ENCODE measurements around the gene NXPH4. TPM values are rescaled to one million over a fixed set of nuclear protein-coding genes. Genes with fewer than 3 reads are reported as not detected.
A peak's percentile ranks its signal among the peaks of the same experiment; 100 is the strongest.

Gene NXPH4
- total RNA-seq, 2 experiments from 2014 or later: 5.3 to 10.5 TPM

- peaks cover 17% of the 10 kb centered on the region for H3K4me1 ChIP-seq (ENCODE audit: insufficient read depth, low read length, poor library complexity, severe bottlenecking)
- POLR2A ChIA-PET: interaction anchor here (0.5 kb wide), 1 partner anchor 20 kb away, joined by 4 read pairs; no protein-coding TSS in a partner anchor
- H2AFZ ChIP-seq (ENCODE audit: low read length): no peak overlapping the region
- no peaks in the 10 kb centered on the region for H3K79me2 ChIP-seq (ENCODE audit: insufficient read depth, low read depth, low read length)
- H3K4me3 ChIP-seq (ENCODE audit: low read depth, low read length, poor library complexity, severe bottlenecking): no peak overlapping the region
- no peak for DNase-seq (ENCODE audit: low spot score)
- H3K27ac ChIP-seq (ENCODE audit: low read depth, low read length, poor library complexity, severe bottlenecking): no peak overlapping the region
- H3K4me2 ChIP-seq (ENCODE audit: low read length): no peak overlapping the region
- no TSS peak for BruUV-seq (replicated peaks)
- CTCF ChIA-PET (ENCODE audit: unreplicated experiment): no interaction called here
- no peaks in the 10 kb centered on the region for H3K36me3 ChIP-seq (ENCODE audit: insufficient read depth, low read length)
- TF ChIP-seq CTCF (conservative IDR thresholded peaks at IDR 0.05; ENCODE audit: low read length) (0 out of 2 replicates have a peak, but pooled peaks have one; percentile 13), EZH2phosphoT487 (IDR thresholded peaks at IDR 0.05; ENCODE audit: borderline replicate concordance, low read depth, low read length) (no peak)
- intact Hi-C loops (cut with micrococcal nuclease; ENCODE audit: unreplicated experiment): no loop called here
- no peaks in the 10 kb centered on the region for H3K9me3 ChIP-seq (ENCODE audit: low read length)
- H4K20me1 ChIP-seq (ENCODE audit: insufficient read depth, low read length): no peaks in the 10 kb centered on the region
- no peaks in the 10 kb centered on the region for H3K9me2 ChIP-seq (ENCODE audit: insufficient read depth, low read length)
These were observed 48.5 kb upstream of the NXPH4 start for GRCh38 chr12:57168058-57168457.

- POLR2A ChIA-PET: no interaction called here
- BruUV-seq (replicated peaks): no TSS peak
- intact Hi-C loops (cut with micrococcal nuclease; ENCODE audit: unreplicated experiment): no loop called here
These were observed 47.4 kb upstream of the NXPH4 start for GRCh38 chr12:57169046-57169795.

More at GRCh38 chr12:57169046-57169795, 47.4 kb upstream of the NXPH4 start:
- no peak overlapping the region for H3K27ac ChIP-seq (ENCODE audit: low read depth, low read length, poor library complexity, severe bottlenecking)
- no peaks in the 10 kb centered on the region for H3K9me3 ChIP-seq (ENCODE audit: low read length)
- TF ChIP-seq CTCF (conservative IDR thresholded peaks at IDR 0.05; ENCODE audit: low read length) (no peak), EZH2phosphoT487 (IDR thresholded peaks at IDR 0.05; ENCODE audit: borderline replicate concordance, low read depth, low read length) (no peak)
- no peaks in the 10 kb centered on the region for H3K36me3 ChIP-seq (ENCODE audit: insufficient read depth, low read length)
- no peaks in the 10 kb centered on the region for H4K20me1 ChIP-seq (ENCODE audit: insufficient read depth, low read length)
- CTCF ChIA-PET (ENCODE audit: unreplicated experiment): interaction anchor here (0.5 to 0.6 kb wide), 2 partner anchors 16 to 45 kb away, joined by 3 to 7 read pairs; no protein-coding TSS in a partner anchor
- H3K79me2 ChIP-seq (ENCODE audit: insufficient read depth, low read depth, low read length): no peaks in the 10 kb centered on the region
- peaks cover 17% of the 10 kb centered on the region for H3K4me1 ChIP-seq (ENCODE audit: insufficient read depth, low read length, poor library complexity, severe bottlenecking)
- H3K9me2 ChIP-seq (ENCODE audit: insufficient read depth, low read length): no peaks in the 10 kb centered on the region
- DNase-seq (ENCODE audit: low spot score): no peak
- H3K4me3 ChIP-seq (ENCODE audit: low read depth, low read length, poor library complexity, severe bottlenecking): no peak overlapping the region
- H2AFZ ChIP-seq (ENCODE audit: low read length): no peak overlapping the region
- no peak overlapping the region for H3K4me2 ChIP-seq (ENCODE audit: low read length)
